Suppressor macrophage treated with lipopolysaccharide for 4 hours (primary cell): ENCODE data around the gene OR6K2.
"Not testable (repeated sequence)": the region's sequence is repeated elsewhere in the genome, so short reads cannot be mapped to it uniquely, and the experiment has no call there.

Experiments
- DNase-seq: peaks from one replicate; pipeline ENCODE4 v3.0.0-alpha.2; 2020

The OR6K2 gene, protein sequence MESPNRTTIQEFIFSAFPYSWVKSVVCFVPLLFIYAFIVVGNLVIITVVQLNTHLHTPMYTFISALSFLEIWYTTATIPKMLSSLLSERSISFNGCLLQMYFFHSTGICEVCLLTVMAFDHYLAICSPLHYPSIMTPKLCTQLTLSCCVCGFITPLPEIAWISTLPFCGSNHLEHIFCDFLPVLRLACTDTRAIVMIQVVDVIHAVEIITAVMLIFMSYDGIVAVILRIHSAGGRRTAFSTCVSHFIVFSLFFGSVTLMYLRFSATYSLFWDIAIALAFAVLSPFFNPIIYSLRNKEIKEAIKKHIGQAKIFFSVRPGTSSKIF

DNA sequence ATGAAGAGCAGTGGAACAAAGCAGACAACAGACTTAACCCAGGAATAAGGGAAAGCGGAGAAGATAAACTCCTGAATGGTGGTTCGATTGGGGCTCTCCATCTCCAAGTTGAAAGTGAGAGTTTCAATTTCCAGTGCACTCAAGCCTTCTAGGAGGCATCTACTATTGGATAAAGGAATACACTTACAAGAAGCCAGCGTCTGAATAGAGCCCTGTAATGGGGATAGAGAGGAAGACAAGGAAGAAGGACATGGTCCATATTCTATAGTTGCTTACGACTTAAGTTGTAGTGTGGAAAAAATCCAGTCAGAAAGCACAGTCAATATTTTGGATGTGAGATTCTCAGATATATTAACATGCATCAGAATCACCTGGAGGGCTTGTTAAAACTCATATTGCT, at the start of gene OR6K2:
TSS of gene OR6K2 (minus strand) at position 101 of the 400 bp plus-strand sequence. CDS start at position 101, 0 bp downstream.
- no peak for DNase-seq

DNA sequence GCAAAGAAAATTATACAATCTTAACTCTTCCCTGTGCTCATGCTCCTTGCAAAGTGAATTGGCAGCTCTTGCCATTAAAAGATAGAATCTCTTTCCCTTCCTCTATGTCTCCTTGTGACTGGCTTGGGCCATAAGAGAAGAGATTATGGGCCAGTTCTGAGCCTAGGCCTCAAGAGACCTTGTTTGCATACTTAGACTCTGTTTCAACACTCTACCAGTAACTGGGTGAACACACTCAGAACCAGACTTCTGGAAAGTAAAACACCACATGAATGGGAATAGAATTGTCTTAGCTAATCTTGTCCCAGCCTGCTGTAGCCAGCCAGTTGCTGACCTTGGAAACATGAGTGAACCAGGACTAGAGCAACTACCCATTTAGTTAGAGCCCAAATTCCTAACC, 35.4 kb upstream of the OR6K2 start:
- no peak for DNase-seq

GRCh38 chr1:158732524-158732923, 32.1 kb upstream of the OR6K2 start:
- DNase-seq, result no peak

- no peak for DNase-seq
Observed at GRCh38 chr1:158731707-158732106, 31.3 kb upstream of the OR6K2 start.

GRCh38 chr1:158730453-158730852, 30.0 kb upstream of the OR6K2 start:
- DNase-seq, result no peak

- no peak for DNase-seq
Observed at GRCh38 chr1:158728510-158729225, 28.2 kb upstream of the OR6K2 start.

GRCh38 chr1:158724442-158724841, 24.0 kb upstream of the OR6K2 start:
- no peak for DNase-seq

DNA sequence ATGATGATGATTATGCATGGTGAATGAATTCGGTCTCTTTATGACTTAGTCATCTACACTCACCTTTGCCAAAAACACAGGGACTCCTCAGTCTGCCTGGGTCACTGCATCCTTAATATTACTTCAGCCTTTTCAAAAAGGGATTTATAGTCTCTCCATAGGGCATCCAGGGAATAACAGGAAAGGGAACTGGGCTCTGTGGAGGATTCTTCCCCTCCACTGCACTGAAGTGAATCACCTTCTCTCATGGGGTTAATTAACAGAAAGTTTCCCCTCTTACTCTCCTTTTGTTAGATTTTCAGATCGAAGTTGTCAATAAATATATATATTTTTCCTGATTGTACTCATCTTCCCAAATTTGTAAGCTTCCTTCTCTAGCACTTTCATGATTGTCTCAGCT, 20.2 kb upstream of the OR6K2 start, which contains the start of gene OR6K3:
TSS of gene OR6K3 (minus strand) at position 101 of the 400 bp plus-strand sequence. CDS start 2,605 bp downstream, outside the sequence.
- no peak for DNase-seq

DNA sequence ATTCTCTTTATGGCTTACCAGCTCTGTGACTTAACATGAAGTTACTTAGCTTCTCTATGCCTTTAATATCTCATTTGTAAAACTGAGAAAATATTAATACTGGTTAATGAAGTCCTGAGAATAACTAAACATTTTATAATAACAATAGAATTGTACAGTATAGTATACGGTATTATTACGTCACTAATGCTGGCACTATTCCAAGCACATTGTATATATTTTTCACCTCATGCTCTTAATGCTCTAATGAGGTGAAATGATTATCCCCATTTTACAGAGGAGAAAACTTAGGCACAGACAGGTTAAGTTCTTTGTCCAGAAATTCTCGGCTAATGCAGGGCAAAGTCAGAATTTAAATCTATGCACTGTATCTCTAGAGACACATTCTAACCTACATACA, 19.2 kb upstream of the OR6K2 start:
- no peak for DNase-seq

- DNase-seq, result no peak
Observed at GRCh38 chr1:158717344-158717743, 16.9 kb upstream of the OR6K2 start.

DNA sequence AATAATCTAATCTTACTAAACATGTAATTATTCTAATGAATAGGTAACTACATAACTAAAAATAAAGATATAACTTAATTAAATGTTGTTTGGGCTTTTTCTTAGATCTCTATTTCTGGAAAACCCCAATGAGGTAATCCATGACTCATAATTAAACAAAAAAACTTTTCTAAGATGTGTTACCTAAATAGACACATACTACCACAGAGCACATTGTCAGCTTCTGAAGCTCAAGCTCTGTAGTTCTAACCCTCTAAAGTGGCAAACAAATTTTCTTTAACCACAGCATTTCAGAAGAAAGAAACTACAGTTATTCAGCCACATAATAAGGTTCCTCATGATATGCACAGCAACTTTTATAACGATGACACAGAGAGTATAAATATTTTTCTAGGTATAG, 15.9 kb upstream of the OR6K2 start:
- peak; percentile 18 for DNase-seq

DNA sequence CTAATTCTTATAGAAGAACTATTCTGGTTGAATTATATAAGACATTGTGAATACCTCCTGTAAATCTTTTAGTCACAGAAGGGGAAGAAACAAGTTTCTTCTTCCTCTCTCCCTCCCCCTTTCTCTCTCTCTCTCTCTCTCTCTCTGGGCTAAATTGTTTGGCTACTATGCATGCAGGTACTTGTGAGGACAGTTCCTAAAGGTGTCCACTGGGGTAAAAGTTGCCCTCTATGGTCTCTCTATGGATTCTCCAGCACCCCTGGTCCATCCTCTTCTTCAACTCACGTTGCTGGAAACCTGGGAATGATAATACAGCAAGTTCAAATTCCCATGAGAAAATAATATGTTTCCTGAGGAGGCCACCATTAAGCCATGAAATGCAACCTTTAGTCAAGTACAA, 14.3 kb upstream of the OR6K2 start:
- DNase-seq, result no peak

- no peak for DNase-seq
Observed at GRCh38 chr1:158711098-158711497, 10.6 kb upstream of the OR6K2 start.

GRCh38 chr1:158706096-158706495, 5.6 kb upstream of the OR6K2 start:
- no peak for DNase-seq

- no peak for DNase-seq
Observed at GRCh38 chr1:158694596-158694995, 5.9 kb downstream of the OR6K2 start.

- DNase-seq, result no peak
Observed at GRCh38 chr1:158692356-158692755, 8.1 kb downstream of the OR6K2 start.

DNA sequence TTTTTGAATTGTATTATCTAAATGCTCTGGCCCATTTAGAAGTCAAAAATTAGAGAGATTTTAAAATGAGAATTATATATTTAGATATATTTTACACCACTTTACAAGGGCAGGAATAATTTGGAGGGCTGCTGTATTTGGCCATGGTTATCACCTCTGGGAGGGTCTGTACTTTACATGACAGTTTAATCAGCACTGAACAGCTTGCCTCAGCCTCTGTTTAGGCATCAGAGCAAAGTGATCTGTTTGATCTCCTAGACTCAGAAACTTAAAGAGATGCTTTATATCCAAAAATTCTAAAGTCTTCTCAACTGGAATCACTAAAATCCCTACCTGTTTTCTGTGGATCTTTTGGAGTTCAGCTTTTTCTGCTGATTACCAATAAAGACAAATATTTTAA, 8.5 kb downstream of the OR6K2 start:
- no peak for DNase-seq

DNA sequence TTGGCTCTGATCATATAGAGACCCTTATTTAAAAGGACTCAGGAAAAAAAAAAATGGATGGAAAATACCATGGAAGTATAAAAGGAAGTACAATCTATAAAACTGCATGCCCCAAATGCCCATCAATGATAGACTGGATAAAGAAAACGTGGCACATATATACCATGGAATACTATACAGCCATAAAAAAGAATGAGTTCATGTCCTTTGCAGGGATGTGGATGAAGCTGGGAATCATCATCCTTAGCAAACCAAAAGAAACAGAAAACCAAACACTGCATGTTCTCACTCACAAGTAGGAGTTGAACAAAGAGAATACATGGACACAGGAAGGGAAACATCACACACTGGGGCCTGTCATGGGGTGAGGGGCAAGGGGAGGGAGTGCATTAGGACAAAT, 9.3 kb downstream of the OR6K2 start:
- not testable (repeated sequence) for DNase-seq

DNA sequence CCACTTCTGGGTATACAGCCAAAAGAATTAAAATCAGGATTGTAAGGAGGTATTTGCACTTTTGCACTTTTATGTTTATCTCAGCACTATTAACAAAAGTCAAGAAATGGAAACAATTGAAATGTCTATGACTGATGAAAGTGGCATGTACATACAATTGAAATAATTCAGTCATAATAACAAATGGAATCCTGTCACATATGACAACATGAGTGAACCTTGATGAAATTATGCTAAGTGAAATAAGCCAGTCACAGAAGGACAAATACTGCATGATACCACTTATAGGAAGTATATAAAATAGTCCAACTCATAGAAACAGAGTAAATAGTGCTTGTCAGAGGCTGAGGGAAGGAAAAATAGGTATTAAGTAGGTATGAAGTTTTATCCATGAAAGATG, 10.6 kb downstream of the OR6K2 start:
- no peak for DNase-seq

DNA sequence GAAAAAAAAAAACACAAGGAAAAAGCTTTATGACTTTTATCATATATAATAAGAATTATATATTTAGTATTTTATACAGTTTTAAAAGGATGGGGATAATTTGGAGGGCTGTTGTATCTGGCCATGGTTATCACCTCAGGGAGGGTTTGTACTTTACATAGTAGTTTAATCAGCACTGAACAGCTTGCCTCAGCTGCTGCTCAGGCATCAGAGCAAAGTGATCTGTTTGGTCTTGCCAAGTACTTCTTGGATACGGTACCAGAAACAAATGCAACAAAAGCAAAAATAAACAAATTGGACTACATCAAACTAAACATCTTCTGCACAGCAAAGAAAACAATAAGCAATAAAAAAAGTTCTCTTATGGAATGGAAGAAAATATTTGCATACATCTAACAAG, 11.3 kb downstream of the OR6K2 start:
- no peak for DNase-seq

DNA sequence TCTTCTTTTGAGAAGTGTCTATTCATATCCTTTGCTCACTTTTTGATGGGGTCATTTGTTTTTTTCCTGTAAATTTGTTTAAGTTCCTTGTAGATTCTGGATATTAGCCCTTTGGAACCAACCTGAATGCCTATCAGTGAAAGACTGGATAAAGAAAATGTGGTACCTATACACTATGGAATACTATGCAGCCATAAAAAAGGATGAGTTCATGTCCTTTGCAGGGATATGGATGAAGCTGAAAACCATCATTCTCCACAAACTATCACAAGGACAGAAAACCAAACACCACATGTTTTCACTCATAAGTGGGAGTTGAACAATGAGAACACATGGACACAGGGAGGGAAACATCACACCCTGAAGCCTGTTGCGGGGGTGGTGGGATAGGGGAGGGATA, 12.1 kb downstream of the OR6K2 start:
- DNase-seq, result not testable (repeated sequence)

DNA sequence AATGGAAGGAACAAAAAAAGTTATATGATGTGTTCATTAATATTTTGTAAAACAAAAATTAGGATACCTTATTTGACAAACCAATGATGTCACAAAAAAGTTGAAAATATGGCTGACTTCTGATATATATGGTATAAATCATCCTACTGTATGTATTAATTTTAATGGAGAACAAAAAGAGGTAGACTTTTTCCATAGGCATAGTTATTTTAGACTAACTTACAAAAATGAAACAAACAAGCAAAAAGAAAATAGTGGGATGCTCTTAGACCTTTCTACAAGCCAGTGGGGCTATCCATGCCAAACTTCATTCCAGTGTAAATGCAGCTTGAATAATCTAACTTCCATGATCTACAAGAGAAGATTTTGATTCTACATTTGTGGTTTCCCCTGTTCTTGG, 13.4 kb downstream of the OR6K2 start:
- DNase-seq, result no peak

DNA sequence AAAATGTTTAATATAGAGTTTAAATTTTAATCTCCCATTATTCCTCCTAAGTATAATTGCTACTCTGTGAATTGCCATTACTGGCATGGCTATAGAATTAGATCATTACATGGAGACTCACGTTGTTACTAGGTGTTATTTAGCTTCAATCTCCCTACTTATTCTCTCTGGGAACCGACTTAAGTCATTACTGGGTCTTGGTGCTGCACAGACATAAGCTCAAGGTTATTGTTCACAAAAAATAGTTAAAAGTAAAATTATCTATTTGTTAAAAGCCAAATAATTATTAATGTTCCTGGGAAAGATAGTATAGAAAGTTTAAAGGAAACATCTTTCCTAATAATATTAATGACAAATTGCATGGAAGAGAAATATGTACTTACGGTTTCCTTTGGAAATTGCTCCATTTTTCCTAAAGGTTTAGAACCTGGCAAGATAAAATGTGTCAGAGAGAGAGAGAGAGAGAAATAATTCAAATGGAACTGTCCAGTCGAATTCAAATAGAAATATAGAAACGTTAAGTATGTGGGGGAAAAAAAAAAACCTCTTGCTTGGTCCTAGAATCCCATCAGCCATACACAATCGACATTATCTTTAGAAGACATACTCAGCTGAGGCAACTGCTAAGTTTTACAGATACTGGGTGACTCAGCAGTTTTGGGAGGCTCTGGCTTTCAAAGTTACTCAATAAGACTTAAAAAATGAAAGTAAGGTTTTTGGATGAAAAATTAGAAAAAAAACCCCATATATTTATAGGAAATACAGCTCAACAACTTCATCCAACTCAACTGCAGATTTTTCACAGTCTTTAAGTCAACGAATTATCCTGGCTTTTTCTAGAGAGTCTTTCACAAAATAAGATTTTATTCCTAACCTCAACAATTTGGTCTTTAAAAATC, 14.1 kb downstream of the OR6K2 start, which contains the start of gene SPTA1:
TSS of gene SPTA1 (minus strand) at position 605 of the 899 bp plus-strand sequence. CDS start at position 407, 198 bp downstream.
- DNase-seq, result peak; percentile 63
